HG02610 (cell line): ENCODE results near the gene SLC25A26.

Experiments
- ATAC-seq: cut with Tn5 transposase; IDR thresholded peaks from one replicate; pipeline ENCODE4 v1.9.1; 2021; ENCODE audit warnings: mild to moderate bottlenecking, moderate library complexity; ENCODE audit not compliant: unreplicated experiment

Gene SLC25A26

DNA sequence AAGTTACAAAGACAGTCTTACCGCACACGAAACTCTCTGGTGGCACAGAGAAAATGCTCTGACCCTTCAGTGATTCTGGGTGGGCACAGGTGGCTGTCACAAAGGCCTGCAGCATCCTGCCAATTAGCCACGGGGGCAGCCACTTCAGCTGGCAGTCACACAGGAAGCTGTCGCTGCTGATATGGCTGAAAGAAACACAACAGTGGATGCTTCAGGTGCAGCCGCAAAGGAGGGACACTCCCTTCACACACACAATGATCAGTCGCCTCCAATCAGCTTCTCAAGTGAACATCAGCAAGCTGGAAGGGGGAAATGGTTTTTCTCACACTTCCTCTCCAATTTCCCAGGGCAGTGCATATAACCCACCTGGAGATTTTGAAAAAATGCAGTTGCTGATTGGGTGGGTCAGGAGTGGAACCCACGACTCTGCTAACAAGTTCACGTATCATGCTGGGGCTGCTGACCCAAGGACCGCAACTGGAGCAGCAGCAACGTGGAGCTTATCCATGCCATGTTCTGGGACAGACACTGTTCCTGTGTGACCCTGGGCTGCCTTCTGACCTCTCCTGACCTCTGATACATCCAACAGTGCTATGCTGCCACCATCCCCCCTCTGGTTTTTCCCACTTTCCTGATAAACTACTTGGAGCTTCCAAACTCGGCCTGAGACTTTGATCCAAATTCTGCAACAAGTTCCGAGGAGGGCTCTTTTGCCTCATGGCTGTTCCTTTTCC, 173.4 kb downstream of the SLC25A26 start:
- peak; percentile 87 for ATAC-seq

DNA sequence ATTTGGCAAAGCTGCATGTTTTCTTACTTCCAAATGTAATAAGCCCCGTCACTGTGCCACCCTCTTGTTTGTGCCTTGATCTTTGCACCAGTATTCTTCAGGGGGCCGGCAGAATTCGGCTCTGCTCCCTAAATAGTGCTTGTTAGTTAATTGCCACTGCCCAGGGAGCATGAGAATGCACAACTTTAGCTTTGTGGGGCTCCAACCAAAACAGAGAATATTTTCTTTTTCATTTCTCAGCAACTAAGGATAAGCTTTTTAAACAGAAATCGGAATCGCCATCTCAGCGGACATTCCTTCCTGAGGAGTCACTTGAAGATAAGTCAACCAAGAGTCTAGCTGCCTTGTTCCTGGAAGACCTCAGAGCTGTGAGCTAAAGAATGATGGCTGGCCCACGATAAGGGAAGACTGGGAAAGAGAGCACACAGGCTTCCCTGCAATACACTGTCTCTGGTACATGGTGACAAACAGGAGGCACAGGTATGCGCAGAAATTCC, 174.0 kb downstream of the SLC25A26 start:
- no peak for ATAC-seq

DNA sequence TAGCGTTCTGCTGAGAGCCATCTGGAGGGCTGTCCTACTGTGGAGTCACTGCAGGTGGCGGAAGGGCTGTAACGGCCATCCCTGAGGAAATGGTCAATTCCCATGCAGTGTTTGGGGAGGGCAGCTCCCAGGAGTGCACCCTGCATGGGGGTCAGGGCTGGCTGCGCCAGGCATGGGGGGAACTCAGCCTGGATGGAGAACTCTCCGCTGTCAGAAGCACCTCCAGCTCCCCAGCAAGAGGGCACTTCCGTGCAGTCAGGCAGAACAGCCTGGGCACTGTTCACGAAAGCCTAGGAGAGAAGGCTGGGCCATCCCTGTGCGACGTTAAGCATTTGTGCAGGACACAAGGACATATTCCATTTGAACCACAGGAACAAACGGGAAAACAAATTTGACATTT, 174.8 kb downstream of the SLC25A26 start:
- ATAC-seq: no peak

DNA sequence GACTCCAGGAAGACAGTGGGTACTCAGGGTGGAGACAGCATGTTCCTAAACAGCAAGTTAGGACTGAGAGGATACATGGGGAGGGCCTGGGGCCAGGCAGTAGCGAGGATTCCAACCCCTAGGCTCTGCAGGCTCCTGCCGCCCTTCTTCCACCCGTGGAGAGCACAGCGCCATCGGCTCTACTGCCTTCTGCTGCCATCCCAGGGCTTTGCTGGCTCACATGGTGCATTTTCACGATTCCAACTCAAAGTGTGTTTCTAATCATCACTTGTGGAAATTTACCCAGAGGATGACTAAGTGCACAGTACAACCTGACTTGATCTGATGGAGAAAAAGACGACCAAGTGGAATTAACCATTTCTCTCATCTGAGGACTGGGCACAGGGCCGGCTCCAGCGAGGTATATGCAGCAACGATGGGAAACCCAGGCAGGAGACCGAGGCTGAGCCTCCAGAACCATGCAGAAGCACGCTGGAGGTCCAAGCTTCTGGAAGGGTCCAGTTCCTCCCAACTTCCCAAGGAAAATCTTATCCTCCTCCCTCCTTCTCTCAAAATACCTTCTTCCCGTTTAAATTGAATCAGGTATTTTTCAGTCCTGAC, 175.5 kb downstream of the SLC25A26 start:
- ATAC-seq: no peak

DNA sequence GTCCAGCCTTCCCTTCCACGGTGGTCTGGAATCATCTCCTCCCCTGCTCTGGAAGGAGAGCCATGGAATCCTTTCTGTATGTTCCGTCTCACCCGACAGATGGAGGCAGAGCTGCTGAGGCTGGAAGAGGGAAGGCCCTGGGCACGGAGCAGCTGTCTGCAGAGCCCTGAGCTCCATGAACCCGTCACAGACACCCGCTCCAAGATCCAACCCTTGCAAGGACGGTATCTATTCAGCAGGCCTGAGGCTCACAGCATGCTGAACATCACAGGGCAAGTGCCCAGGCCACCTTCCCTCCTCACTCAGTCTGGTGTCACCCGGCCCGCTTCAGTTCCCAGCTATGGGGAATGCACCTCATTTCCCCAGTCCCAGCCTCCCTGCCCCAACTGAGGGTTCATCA, 176.1 kb downstream of the SLC25A26 start:
- ATAC-seq: no peak

DNA sequence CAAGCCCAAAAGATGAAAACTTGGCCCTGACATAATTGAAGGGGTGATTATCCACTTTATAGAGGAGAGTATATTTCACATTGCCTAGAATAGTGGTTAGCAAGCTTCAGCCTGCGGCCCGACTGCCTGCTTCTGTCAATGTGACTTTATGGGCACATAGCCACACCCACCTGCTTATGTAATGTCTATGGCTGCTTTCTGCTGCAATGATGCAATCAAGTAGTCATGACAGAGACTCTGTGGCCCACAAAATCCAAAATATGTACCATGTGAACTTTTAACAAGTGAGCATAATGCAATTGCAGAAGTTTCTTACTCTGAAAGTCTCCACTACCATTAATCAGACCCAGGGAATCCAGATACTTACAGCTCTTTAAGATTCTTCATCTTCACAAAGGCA, 176.9 kb downstream of the SLC25A26 start:
- ATAC-seq: no peak

DNA sequence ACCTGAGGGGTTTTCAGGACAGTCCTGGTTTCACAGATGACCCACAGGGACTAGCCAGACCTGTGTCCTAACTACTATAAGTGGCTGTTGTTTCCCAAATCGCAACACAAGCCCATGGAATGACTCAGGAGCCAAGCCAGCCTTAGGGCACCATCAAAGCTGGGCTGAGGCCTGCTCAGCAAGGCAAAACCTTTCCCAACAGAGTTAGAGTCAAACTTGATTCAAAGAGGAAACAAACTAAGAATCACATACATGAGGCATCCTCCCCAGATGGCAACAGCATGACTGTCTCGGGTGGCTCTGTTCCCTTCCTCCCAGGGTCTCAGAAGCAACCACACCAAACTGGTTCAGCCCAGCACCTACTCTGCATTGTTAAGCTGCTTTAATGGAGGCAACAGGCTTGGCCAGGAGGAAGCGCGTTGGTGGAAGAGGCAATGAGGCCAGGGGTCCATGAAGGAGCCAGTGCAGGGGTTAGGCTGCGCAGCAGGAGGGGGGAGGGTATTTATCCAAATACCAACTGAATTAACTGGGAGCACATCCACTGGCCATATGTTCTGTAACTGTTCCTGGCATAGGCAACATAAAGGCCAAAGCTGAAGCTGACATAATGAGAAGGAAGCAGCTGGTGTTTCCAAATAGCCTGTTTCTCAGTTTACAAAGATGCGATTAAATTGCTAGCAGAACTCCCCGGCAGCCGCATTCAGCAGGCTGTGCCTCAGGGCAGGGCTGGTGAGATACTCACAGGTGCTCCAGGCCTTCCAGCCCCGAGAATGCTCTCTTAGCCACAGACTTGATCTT, 177.6 kb downstream of the SLC25A26 start:
- ATAC-seq: no peak

DNA sequence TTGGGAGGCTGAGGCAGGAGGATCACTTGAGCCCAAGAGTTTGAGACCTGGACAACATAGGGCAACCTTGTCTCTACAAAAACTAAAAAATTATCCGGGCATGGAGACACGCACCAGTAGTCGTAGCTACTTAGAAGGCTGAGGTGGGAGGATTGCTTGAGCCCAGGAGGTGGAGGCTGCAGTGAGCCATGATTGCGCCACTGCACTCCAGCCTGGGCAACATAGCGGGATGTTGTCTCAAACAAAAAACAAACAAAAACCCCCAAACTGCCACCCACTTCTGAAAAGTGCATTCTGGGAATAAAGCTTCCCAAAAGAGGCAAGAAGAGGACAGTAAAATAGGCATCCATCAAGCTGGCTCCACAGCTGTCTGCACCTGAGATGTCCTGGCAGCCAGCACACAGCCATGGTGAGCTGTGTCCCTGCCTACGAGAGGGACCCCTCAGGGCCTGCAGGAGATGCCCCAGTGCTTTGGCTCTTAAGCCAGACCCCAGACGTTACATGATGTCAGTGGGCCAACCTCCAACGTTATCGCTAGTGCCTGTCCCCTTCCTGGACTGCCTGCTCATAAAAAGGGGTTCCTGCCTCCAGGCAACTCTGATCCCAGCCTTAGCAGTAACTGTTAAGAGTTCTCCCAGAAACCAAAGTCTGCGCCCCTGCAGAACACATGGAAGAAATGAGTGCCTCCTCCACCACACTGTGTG, 178.9 kb downstream of the SLC25A26 start:
- ATAC-seq: no peak

DNA sequence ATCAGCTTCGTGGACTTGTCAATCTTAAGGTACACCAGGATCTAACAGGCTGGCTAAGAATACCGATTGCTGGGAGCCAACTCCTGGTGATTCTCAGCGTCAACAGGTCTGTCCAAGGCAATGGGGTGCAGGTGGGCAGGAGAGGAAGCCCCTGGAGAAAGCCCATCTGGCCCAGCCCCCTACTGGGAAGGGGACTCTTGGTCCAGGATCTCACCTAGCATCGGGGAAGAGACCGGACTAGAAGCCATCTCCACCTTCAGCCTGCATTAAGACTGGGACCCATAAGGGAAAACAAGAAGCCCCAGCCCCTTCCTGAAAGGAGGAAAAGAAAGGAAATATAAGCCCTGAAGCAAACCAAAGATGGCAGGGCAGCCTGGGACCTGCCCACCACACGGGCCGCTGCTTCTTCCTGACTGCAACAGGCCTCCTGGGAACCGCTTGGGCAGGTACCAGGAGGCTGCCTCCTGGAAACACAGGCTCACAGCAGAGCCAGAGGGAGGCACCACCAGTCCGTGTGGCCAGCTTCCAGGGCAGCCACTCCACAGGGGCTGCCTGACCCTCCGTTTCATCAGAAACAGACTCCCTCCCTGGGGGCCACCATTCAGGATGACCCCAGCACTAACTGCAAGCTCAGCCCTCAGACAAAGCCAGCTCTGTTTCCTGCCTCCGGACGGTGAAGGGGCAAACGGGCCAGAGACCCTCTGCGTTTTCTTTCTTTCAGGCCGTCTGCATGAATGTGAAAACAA, 179.8 kb downstream of the SLC25A26 start:
- no peak for ATAC-seq

DNA sequence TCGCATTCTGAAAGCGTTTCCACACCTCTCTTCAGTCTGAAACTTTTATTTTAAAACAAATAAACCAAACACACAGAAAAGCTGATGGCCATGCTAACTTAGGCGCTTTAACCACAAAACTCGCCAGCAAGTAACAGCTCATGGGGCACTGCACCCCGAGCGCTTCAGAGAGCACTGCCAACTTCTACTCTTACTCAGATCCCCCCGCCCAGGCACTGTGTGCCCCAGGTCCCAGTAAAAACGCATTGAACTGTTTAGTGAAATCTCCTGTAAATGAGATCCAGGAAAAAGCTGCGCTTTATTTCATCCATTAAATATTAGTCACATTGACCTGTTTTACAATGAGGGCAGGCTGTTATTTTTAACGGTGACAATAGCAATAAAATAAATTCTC, 180.4 kb downstream of the SLC25A26 start:
- no peak for ATAC-seq

DNA sequence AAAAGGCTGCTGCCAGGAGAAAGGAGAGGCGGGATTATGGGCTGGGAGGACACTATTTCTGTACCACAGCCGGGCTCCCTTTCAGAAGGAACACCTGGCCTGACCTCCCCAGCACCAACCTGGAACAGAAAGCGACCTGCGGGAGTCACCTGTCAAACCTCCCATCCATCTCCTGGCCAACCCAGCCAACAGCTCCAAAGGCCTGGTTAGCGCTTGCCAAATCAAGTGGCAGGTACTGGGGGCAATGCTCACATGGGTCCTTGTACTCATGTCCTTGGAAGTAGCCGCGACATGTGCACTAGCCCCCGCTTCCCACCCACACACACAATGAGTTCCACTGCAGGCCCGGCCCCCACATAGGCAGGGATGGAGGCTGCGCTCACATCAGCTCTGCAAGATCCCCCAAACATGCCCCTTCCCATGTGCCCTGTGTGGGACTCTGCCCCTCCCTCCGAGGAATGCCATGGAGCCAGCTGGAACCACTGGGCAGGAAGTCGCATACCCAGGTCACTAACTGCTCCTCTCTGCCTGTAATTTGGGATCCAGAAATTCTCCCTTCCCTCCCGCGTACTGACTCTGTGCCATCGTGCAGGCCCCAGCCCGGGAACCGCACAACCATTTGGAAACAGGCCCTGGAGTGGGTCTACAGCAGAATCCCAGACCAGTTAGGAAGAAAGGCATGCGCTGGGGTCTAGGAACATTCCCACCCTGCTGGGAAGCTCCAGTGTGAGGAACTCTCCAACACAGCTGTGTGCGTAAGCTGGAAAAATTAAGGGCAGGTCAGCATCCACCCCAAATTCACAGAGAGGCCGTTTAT, 181.1 kb downstream of the SLC25A26 start:
- ATAC-seq: no peak

DNA sequence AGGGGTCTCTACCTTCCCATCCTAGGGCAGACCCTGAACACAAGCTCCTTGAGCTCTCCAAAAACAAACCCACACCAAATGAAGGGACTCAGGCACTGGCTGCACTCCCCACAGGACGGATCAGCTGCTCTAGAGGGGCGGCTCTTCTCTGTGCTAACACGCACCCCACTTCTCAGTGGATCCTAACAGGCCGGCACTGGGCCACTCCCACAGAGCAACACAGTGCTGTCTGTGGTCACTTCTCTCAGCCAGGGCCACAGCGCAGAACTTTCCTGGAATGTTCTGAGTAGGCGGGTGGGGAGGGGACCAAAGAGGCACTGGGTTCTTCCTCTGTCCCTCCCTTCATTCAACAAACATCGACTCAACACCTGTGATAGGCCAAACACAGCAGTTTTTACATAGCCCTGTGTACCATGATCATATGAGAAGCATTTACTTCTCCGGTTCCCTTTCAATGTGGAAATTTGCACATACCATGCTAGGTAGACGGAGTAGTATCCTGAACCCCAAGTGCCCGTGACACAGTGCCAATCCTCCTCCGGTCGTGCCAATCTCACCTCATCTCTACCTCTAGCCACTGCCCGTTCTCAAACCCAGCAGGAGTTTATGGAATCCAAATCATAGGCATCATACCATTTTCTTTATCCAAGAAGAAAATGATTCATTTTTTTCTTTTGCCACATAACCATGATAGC, 181.9 kb downstream of the SLC25A26 start:
- no peak for ATAC-seq

DNA sequence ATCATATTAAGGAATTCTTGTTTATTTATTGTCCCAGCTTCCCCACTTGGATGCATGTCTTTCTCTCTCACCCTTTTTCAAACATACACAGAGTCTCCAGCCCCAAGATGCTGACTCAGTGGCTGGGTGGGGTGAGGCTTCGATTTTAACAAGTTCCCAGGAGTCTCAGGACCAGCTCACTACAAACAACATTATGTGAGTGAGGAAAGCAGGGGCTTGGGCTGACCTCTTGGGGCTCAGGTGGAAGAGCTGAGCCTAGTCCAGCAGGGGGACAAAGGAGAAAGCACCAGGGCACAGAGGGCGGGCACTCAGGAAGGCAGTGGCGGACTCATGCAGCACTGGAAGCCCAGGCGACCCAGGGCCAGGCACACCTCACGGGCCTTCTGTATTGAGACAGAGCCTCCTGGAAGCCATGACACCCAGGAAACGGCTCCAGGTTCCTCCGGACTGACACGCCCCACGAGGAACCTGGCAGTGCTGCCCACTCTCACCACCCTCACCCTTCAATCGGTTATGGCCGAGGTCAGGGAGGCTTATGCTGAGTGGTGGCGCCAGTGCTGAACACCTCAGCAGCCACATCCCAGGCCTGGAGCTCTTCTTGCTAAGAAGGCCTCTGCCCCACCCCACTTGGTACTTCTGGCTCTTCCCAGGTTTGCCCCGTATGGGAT, 182.7 kb downstream of the SLC25A26 start:
- no peak for ATAC-seq

DNA sequence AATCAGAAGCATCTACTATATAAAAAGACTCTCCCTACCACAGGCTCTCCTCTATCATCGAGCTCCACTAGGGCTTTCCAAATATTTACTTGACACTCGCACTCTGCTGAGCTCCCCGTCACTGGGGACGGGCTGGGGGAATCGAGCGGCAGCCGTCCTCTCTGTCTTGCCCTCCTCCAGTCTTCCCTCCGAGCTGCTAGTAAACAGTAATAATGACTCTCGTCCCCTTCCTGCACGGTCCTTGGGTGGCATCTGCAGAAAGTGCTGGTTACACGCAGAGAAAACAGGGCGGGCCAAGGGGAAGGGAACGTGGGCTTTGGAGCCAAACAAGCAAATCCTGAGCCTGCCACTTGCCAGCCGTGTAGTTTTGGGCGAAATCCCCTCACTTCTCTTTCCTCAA, 183.4 kb downstream of the SLC25A26 start:
- ATAC-seq: no peak

DNA sequence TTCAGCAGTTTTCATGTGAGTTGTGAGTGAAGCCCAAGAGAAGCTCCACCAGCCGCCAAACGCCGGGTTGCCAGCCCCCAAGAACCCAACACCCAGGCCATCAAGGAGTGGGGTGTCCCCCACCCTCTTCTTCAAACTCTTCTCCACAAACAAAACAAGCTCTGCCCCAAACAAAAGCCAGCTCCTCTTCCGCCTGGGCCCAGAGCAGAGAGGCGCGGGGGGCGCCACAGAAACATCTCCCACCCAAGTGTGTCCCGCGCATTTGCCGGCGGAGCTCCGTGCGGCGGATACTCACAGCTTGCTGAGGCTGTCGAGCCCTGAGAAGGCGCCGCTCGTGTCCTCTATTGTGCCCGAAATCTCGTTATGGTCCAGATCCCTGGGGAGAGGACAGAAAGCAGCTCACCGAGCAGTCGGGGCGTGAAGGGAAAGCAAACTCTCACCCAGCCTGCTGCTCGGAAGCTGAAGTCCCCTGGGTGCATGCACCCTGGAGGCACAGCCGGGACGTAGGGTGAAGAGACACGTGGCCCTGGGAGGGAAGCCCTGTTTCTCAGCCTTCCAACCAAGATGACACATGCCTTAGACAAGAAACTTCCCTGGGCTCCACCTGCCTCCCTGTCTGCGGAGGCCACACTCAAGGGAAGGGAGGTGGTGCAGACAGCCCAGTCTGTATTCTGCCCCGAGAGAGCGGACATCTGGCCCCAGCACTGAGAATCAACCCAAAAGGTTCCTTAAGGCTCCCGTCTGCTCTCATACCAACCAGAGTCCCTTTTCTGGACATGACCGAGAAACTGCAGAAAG, 184.3 kb downstream of the SLC25A26 start:
- ATAC-seq: no peak

DNA sequence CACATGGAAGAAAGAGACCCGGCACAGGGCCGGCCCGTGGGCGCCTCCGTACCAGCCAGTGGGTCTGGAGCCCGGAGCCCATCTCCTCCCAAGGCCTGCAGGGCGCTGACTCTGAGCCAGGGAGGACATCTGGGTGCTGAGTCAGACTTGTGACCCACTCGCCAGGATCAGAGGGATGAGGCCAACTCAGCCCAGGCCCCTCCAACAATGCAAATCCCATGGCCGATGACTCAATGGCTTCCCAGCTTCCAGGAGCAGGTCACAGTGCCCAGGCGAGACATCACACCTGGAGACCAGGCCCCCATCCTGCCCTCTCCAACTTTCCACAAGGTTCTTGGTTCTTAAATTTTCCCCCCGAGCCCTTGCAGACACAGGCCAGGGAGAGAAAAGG, 184.9 kb downstream of the SLC25A26 start:
- no peak for ATAC-seq

DNA sequence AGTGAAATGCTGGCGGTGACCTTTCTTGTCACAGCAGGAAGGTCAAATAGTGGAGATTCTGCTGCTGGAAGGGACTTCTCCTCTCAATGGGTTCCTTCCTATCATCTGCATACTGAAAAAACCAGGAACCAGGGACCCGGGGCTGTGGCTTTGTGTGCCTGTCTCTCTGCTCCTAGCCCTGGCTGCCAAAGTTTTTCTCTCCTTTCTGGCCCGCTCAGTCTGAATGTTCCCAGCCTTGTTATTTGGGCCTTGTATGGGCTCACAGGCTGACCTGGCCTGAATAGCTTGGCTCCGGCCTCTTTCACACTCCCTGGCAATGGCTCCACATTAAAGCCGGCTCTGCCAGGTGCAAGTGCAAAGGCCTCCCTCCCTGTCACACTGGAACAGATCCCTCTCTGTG, 185.4 kb downstream of the SLC25A26 start:
- ATAC-seq: no peak
